Ovary (tissue), 3 donors: Measurements from ENCODE around the gene LIM2.

Experiments
- CTCF ChIP-seq, 3 donors: fragments of 450-650 bp in 2 of 3; fragments of 200-600 bp in 1 of 3; IDR thresholded peaks; one replicate each; pipeline versions ENCODE4 v1.5.1 to v1.8.0; 2016 to 2022; ENCODE audit warnings: antibody characterized with exemption in 3 of 3, mild to moderate bottlenecking in 1 of 3
- POLR2A ChIP-seq: fragments of 450-650 bp; IDR thresholded peaks from one replicate; pipeline ENCODE4 v1.6.1; 2017; ENCODE audit warnings: antibody characterized with exemption, mild to moderate bottlenecking, moderate library complexity
- donor health status: DM: no; HTN: no; CAD: no.

- TF ChIP-seq CTCF (IDR thresholded peaks at IDR 0.05): no peak
- TF ChIP-seq POLR2A: no peak
Measured at GRCh38 chr19:51398096-51398704, 10.4 kb upstream of the LIM2 start.
